ENCODE results near the gene PNMT. TPM values are rescaled to one million over a fixed set of nuclear protein-coding genes. Genes with fewer than 3 reads are reported as not detected.
A peak's percentile ranks its signal among the peaks of the same experiment; 100 is the strongest.

PNMT gene
- total and polyA plus RNA-seq, 2 of the 13 experiments (the other 11 are each of a cell fraction or from before 2014, with no cell fraction given) = 0.25 TPM; not detected in 1

DNA sequence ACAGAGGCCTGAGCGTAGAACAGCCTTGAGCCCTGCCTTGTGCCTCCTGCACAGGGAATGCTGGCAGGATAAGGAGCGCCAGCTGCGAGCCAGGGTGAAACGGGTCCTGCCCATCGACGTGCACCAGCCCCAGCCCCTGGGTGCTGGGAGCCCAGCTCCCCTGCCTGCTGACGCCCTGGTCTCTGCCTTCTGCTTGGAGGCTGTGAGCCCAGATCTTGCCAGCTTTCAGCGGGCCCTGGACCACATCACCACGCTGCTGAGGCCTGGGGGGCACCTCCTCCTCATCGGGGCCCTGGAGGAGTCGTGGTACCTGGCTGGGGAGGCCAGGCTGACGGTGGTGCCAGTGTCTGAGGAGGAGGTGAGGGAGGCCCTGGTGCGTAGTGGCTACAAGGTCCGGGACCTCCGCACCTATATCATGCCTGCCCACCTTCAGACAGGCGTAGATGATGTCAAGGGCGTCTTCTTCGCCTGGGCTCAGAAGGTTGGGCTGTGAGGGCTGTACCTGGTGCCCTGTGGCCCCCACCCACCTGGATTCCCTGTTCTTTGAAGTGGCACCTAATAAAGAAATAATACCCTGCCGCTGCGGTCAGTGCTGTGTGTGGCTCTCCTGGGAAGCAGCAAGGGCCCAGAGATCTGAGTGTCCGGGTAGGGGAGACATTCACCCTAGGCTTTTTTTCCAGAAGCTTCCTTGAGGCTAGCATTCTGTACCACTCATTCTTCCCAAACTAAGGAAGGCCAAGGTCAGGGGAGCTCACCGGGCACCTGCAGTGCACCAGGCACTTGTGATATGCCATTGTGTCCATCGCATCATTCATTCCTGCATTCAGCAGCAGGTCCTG, 1.9 kb downstream of the PNMT start:
- WGBS (ENCODE audit: low lambda C conversion rate) = 77% methylated on average over 16 of the region's 23 CpGs
- intact Hi-C loops (cut with micrococcal nuclease; ENCODE audit: unreplicated experiment) = loop anchor here (2.0 to 5.0 kb wide), 2 partner anchors 47 to 82 kb away; no protein-coding TSS in a partner anchor
- ChIA-PET POLR2A (interaction anchor here (0.5 to 9.4 kb wide), 6 partner anchors 16 to 535 kb away, joined by 3 to 96 read pairs (median 12); partner anchors contain the start of genes ERBB2, MIEN1 and PGAP3), CTCF (ENCODE audit: low intra/inter-chr PET ratio, low total read pairs) (interaction anchor here (8.5 kb wide), 1 partner anchor 48 kb away, joined by 136 read pairs; no protein-coding TSS in a partner anchor)
- peaks cover 77% of the 10 kb centered on the region for H3K4me1 ChIP-seq (ENCODE audit: insufficient read depth, low read length)
- BruUV-seq (replicated peaks) = no TSS peak
- H4K20me1 ChIP-seq (ENCODE audit: insufficient read depth, low read length) = no peaks in the 10 kb centered on the region
- H3K27me3 ChIP-seq (ENCODE audit: control insufficient read depth in 1 of 2, insufficient read depth in 2 of 2, low read length in 2 of 2) = peaks cover 11 to 51% of the 10 kb centered on the region in 2 experiments
- H3K79me2 ChIP-seq (ENCODE audit: insufficient read depth, low read length) = no peaks in the 10 kb centered on the region
- in situ Hi-C loops (cut with HindIII; ENCODE audit: extremely low pct_ligation_motif_present, low pct_unique_long_range_greater_than_20kb) = loop anchor here (5.0 kb wide), 2 partner anchors 48 to 82 kb away; no protein-coding TSS in a partner anchor
- TF ChIP-seq REPIN1 (CRISPR knock-in tag; IDR thresholded peaks at IDR 0.05; ENCODE audit: borderline replicate concordance, low read depth) (no peak), AGO1 (IDR thresholded peaks at IDR 0.05; ENCODE audit: low read depth, low read length, poor library complexity, severe bottlenecking) (peak; percentile 54), THAP7 (CRISPR knock-in tag; IDR thresholded peaks at IDR 0.05) (0 out of 2 replicates have a peak, but pooled peaks have one; percentile 38), ZBTB38 (CRISPR knock-in tag; IDR thresholded peaks at IDR 0.05) (0 out of 2 replicates have a peak, but pooled peaks have one; percentile 0)
- ATAC-seq = no peak
- H3K4me2 ChIP-seq (ENCODE audit: low read depth, low read length) = no peak overlapping the region
- no peak overlapping the region for H3K4me3 ChIP-seq (replicated peaks in 1 of 3; ENCODE audit: insufficient read depth in 1 of 3, low read depth in 2 of 3, low read length in 3 of 3)
- no peaks in the 10 kb centered on the region for H3K9me3 ChIP-seq (ENCODE audit: low read length)
- DNase-seq (ENCODE audit: low spot score) = no peak
- FAIRE-seq = no peak
- no peak overlapping the region for H2AFZ ChIP-seq (ENCODE audit: low read length)
- no peak overlapping the region for H3K9ac ChIP-seq (ENCODE audit: insufficient read depth, low read depth, low read length)
- no peak overlapping the region for H3K27ac ChIP-seq (ENCODE audit: extremely low read length, insufficient read depth, low read length)
- no peaks in the 10 kb centered on the region for H3K36me3 ChIP-seq (replicated peaks in 1 of 2; ENCODE audit: control insufficient read depth in 1 of 2, insufficient read depth in 2 of 2, low read length in 2 of 2)
